HCT116 (cell line): Measurements from ENCODE around the gene PKMYT1. TPM values are rescaled to one million over a fixed set of nuclear protein-coding genes. Genes with fewer than 3 reads are reported as not detected.

Experiments used
- ATAC-seq: fragments of 200-7000 bp; cut with Tn5 transposase; 2 replicates; pipeline ENCODE4 v1.9.1; 2020; ENCODE audit warnings: mild to moderate bottlenecking, moderate library complexity
- BruUV-seq: library from RNA; stranded (reverse); fragments of 400-500 nt; replicated peaks from 2 replicates; lab custom pipeline; 2021; lab: Mats Ljungman, UMichigan
- CTCF ChIA-PET: fragments of 300-600 bp; sonication (Branson Sonifier 250); formaldehyde crosslinking; loops from one replicate; lab custom pipeline; 2021; ENCODE audit warnings: antibody characterized with exemption; lab: Charles Lee
- POLR2A ChIA-PET: fragments of 300-600, 350-600 bp; sonication (Branson Sonifier 250); formaldehyde crosslinking; loops from one replicate; lab custom pipeline; 2021; ENCODE audit warnings: antibody characterized with exemption; lab: Charles Lee
- RAD21 ChIA-PET, 2 experiments: fragments of 300-600 bp; sonication (Branson Sonifier 250); formaldehyde crosslinking; loops; one replicate each; lab custom pipeline; 2023; ENCODE audit warnings: low total read pairs in 2 of 2; ENCODE audit not compliant: uncharacterized antibody in 2 of 2, unreplicated experiment in 2 of 2, low non-redundant PET in 1 of 2; lab: Charles Lee
- DNase-seq: peaks from one replicate; pipeline ENCODE4 v3.0.0-alpha.2; 2010; ENCODE audit warnings: low read depth, low spot score
- H2AFZ ChIP-seq: fragments of 200-600 bp; shearing (Covaris generic), sonication (generic); 2 replicates; pipeline ENCODE4 v1.6.1; 2017; ENCODE audit warnings: low read depth, mixed run types, mixed read lengths, antibody characterized with exemption, low read length; ENCODE audit not compliant: poor library complexity, severe bottlenecking
- H3K27ac ChIP-seq: 2 replicates; pipeline ENCODE4 v1.5.1; 2012; ENCODE audit warnings: low read depth, low read length
- H3K27me3 ChIP-seq: fragments of 200-600 bp; sonication (generic); 2 replicates; pipeline ENCODE4 v1.6.1; 2016; ENCODE audit warnings: mixed run types, low read length, mixed read lengths; ENCODE audit not compliant: insufficient read depth
- H3K36me3 ChIP-seq, 2 experiments: fragments of 200-500 bp in 1 of 2; fragments of 200-600 bp in 1 of 2; sonication (Bioruptor generic) in 1 of 2; sonication (generic) in 1 of 2; 2 replicates each; pipeline versions ENCODE4 v1.5.1 to v1.6.1; 2014 to 2016; ENCODE audit warnings: low read length in 2 of 2, inconsistent platforms in 1 of 2, mixed read lengths in 1 of 2, mixed run types in 1 of 2; ENCODE audit not compliant: insufficient read depth in 2 of 2, control insufficient read depth in 1 of 2
- H3K4me1 ChIP-seq, 2 experiments: fragments of 200-600 bp in 1 of 2; sonication (generic) in 1 of 2; 2 replicates each; pipeline versions ENCODE4 v1.5.1 to v1.6.1; 2012 to 2017; ENCODE audit warnings: low read length in 2 of 2, inconsistent platforms in 1 of 2, mild to moderate bottlenecking in 1 of 2, mixed read lengths in 1 of 2, mixed run types in 1 of 2, moderate library complexity in 1 of 2; ENCODE audit not compliant: insufficient read depth in 2 of 2, control insufficient read depth in 1 of 2
- H3K4me2 ChIP-seq: fragments of 200-600 bp; sonication (generic); 2 replicates; pipeline ENCODE4 v1.6.1; 2017; ENCODE audit warnings: mixed run types, low read length, mixed read lengths
- H3K4me3 ChIP-seq, 2 experiments: fragments of 200-600 bp in 1 of 2; sonication (generic) in 1 of 2; replicated peaks in 1 of 2; 2 replicates each; pipeline ENCODE4 v1.5.1; 2011 to 2016; ENCODE audit warnings: low read length in 2 of 2, control low read depth in 1 of 2, low read depth in 1 of 2, mild to moderate bottlenecking in 1 of 2, mixed read lengths in 1 of 2, mixed run types in 1 of 2
- H3K79me2 ChIP-seq: fragments of 200-600 bp; sonication (generic); 2 replicates; pipeline ENCODE4 v1.6.1; 2017; ENCODE audit warnings: mild to moderate bottlenecking, mixed run types, low read length, moderate library complexity, mixed read lengths; ENCODE audit not compliant: insufficient read depth
- H3K9ac ChIP-seq: fragments of 200-600 bp; sonication (generic); 2 replicates; pipeline ENCODE4 v1.6.1; 2016; ENCODE audit warnings: low read length, mixed read lengths
- H3K9me2 ChIP-seq: fragments of 200-600 bp; sonication (generic), shearing (Covaris generic); 2 replicates; pipeline ENCODE4 v1.6.1; 2017; ENCODE audit warnings: mixed run types, mild to moderate bottlenecking, moderate library complexity; ENCODE audit not compliant: insufficient read depth
- H3K9me3 ChIP-seq, 2 experiments: fragments of 200-500 bp in 1 of 2; fragments of 200-600 bp in 1 of 2; sonication (Bioruptor generic) in 1 of 2; sonication (generic) in 1 of 2; 2 replicates each; pipeline ENCODE4 v1.6.1; 2014 to 2017; ENCODE audit warnings: low read length in 2 of 2, mixed read lengths in 2 of 2, inconsistent platforms in 1 of 2, low read depth in 1 of 2, mild to moderate bottlenecking in 1 of 2, mixed run types in 1 of 2, moderate library complexity in 1 of 2; ENCODE audit not compliant: control insufficient read depth in 1 of 2, insufficient read depth in 1 of 2
- H4K20me1 ChIP-seq: fragments of 200-600 bp; sonication (generic), shearing (Covaris generic); 2 replicates; pipeline ENCODE4 v1.6.1; 2017; ENCODE audit warnings: mixed run types, mild to moderate bottlenecking, moderate library complexity; ENCODE audit not compliant: insufficient read depth
- EZH2 ChIP-seq: fragments of 200-600 bp; sonication (generic); IDR thresholded peaks from 2 replicates; pipeline ENCODE4 v1.6.1; 2017; ENCODE audit warnings: antibody characterized with exemption, mixed run types
- POLR2A ChIP-seq: IDR thresholded peaks from 2 replicates; pipeline ENCODE4 v1.7.0; 2011; ENCODE audit warnings: borderline replicate concordance; ENCODE audit not compliant: insufficient read depth, insufficient read length; ENCODE audit errors: extremely low read depth
- YY1 ChIP-seq: IDR thresholded peaks from 2 replicates; pipeline ENCODE4 v1.6.1; 2011; ENCODE audit warnings: low read length, low read depth, moderate library complexity, mild to moderate bottlenecking; ENCODE audit not compliant: insufficient replicate concordance; ENCODE audit errors: extremely low read depth
- intact Hi-C: fragments of 100-400 bp; cut with micrococcal nuclease; formaldehyde crosslinking; loops from 2 replicates; pipeline ENCODE4 v1.10.0; 2022
- total RNA-seq: library from RNA; stranded (reverse); gene quantifications from one replicate; pipeline ENCODE4 v1.2.1, GENCODE V29; 2021; ENCODE audit not compliant: unreplicated experiment

Gene PKMYT1
- total RNA-seq, 1 experiment from 2014 or later, result 104 TPM

- Histone ChIP-seq H3K36me3 (peaks cover 16% of the 10 kb centered on the region in 2 experiments; a peak in 3 of 4 replicates), H3K27ac (no peak overlapping the region), H2AFZ (no peak overlapping the region), H3K4me2 (no peak overlapping the region), H3K27me3 (no peaks in the 10 kb centered on the region), H3K4me3 (no peak overlapping the region), H4K20me1 (no peaks in the 10 kb centered on the region), H3K4me1 (no peaks in the 10 kb centered on the region), H3K79me2 (no peaks in the 10 kb centered on the region), H3K9me3 (no peaks in the 10 kb centered on the region), H3K9me2 (no peaks in the 10 kb centered on the region), H3K9ac (no peak overlapping the region)
- BruUV-seq, result no TSS peak
- no peak for DNase-seq
- ChIA-PET CTCF (no interaction called here), POLR2A (no interaction called here), RAD21 (no interaction called here)
- no peak for ATAC-seq
- TF ChIP-seq EZH2 (no peak), POLR2A (no peak)
- intact Hi-C loops, result no loop called here
Observed at GRCh38 chr16:2937170-2937569, 43.1 kb downstream of the PKMYT1 start.

GRCh38 chr16:2936436-2937011, 43.7 kb downstream of the PKMYT1 start:
- Histone ChIP-seq H3K27ac (no peak overlapping the region), H3K79me2 (no peaks in the 10 kb centered on the region), H3K27me3 (no peaks in the 10 kb centered on the region), H3K9me3 (no peaks in the 10 kb centered on the region), H3K4me3 (no peak overlapping the region), H2AFZ (no peak overlapping the region), H3K9ac (no peak overlapping the region), H3K4me2 (no peak overlapping the region), H4K20me1 (no peaks in the 10 kb centered on the region), H3K36me3 (peaks cover 14 to 16% of the 10 kb centered on the region in 2 experiments; a peak in 3 of 4 replicates), H3K9me2 (no peaks in the 10 kb centered on the region), H3K4me1 (no peaks in the 10 kb centered on the region)
- no TSS peak for BruUV-seq
- intact Hi-C loops, result no loop called here
- ChIA-PET CTCF (no interaction called here), RAD21 (no interaction called here), POLR2A (no interaction called here)
- ATAC-seq (peak; percentile 13; the same call in 1 of the 2 replicates), DNase-seq (no peak)
- TF ChIP-seq YY1, result no peak
